ENCODE data around the gene LRRC26.

The LRRC26 gene

GRCh38 chr9:137199411-137200121 lies 29.7 kb upstream of the LRRC26 start:
- FAIRE-seq: no peak

GRCh38 chr9:137198902-137199283 lies 29.0 kb upstream of the LRRC26 start:
- no peak for FAIRE-seq

DNA sequence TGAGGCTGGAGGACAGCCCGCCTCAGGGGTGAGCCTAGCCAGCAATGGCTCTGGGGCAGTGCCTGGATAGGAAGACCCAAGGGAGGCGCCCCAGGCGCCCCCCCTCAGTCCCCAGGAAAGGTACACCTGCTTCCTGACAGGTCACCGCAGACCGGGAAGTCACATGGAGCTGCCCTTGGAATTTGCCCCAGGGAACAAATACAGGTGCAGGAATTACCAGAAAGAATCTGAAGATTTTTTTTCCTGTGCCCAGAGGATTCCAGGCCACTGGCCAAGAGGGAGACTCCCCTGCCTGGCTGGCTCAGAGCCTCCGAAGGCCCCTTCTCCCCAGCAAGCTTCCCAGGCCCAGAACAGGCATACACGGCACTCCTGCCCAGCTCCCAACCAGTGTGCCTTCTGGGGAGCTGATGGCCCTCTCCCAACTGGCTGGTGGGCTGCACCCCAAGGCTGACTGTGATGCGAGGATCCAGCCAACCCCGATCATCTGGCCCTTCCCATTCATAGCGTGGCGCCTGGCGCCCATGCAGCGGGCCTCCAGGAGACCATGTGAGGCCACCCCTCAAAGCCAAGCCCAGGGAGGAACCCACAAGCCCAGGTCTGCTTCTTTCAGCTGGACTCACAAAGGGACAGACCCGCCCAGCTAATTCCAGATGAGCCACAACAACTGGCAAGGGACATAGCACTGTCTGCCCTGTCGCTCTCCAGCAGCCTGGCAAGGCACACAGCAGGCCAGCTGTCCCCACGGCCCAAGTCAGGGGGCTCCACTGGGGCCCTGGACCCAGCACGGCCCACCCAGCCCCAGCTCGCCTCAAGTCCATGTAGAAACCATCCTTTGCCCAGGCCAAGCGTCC lies 28.4 kb upstream of the LRRC26 start:
- no peak for FAIRE-seq

- no peak for FAIRE-seq
Observed at GRCh38 chr9:137195525-137196220, 25.8 kb upstream of the LRRC26 start.

- FAIRE-seq: no peak
Observed at GRCh38 chr9:137194909-137195308, 25.1 kb upstream of the LRRC26 start.

GRCh38 chr9:137194388-137194787 lies 24.5 kb upstream of the LRRC26 start:
- FAIRE-seq: no peak

DNA sequence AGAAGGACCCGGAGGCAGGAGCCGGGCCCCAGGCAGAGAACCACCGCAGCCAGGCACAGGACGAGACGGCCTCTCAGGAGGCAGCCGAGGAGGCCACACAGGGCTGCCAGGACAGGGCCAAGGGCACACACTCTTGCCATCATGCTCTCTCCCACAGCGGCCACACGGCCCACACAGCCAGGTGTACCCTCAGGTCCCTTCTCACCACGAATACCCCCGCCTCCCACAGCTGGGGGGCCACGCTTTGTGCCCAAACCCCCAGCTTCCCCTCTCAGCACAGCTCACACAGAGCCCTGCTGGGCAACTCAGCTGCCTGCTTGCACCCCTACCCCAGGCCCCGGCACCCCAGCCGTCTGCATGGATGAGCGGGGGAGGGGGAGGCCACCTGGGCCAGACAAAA lies 23.9 kb upstream of the LRRC26 start:
- no peak for FAIRE-seq

- FAIRE-seq: no peak
Observed at GRCh38 chr9:137192859-137193258, 23.0 kb upstream of the LRRC26 start.

GRCh38 chr9:137192448-137192780 lies 22.6 kb upstream of the LRRC26 start:
- FAIRE-seq: no peak

GRCh38 chr9:137191691-137192447 lies 22.0 kb upstream of the LRRC26 start:
- FAIRE-seq: no peak

DNA sequence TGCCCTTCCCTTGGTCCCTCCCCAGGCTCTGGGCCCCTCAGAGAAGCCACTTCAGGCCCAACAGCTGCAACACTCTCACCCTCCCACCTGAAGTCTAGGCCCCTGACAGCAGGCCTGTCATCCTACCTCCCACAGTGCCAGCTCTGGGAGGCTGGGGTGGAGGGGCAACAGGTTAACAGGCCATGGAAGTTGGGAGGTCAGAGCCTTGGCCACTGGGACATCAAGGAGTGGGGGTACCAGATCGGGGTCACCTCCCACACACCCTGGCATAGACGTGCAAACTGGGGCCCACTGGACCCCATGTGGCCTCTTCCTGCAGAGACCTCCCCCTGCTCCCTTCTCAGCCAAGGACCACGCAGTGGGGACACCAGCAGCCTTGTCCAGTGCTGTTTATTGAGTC lies 21.4 kb upstream of the LRRC26 start:
- FAIRE-seq: no peak

GRCh38 chr9:137190315-137190856 lies 20.5 kb upstream of the LRRC26 start:
- no peak for FAIRE-seq

- FAIRE-seq: no peak
Observed at GRCh38 chr9:137189297-137190295, 19.7 kb upstream of the LRRC26 start.

DNA sequence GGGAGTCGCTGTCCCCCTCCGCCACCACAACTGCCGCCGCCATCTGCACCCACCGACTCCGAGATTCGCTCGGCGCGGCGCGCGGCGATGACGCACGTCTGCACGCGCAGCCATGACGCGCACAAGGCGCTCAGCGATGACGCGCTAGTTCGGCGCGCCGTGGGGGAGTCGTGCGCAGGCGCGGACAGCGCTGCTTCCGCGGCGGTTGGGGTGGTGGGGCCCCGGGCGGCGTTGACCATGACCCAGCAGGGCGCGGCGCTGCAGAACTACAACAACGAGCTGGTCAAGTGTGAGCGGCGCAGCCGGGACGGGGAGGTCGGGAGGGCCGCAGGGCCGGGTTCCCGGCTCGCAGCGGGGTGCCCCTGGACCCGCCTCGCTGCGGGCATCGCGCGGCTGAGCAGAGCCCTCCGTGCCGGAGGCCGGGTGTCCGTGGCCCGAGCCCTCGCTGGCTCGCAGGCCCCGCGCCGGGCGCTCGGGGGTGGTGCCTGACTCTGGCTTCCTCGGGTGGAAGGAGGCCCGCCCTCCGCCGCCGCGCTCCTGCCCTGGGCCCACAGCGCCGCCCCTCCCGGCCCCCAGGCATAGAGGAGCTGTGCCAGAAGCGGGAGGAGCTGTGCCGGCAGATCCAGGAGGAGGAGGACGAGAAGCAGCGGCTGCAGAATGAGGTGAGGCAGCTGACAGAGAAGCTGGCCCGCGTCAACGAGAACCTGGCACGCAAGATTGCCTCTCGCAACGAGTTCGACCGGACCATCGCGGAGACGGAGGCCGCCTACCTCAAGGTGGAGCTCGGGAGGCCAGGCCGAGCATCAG lies 18.8 kb upstream of the LRRC26 start, which contains the start of the genes ANAPC2 and SSNA1:
Gene ANAPC2 (minus strand): TSS at position 71 of the 807 bp plus-strand sequence. CDS start 28 bp downstream, at position 43.
Gene SSNA1 (plus strand): TSS at position 187 of the 807 bp plus-strand sequence. CDS start 51 bp downstream, at position 238.
- no peak for FAIRE-seq

- FAIRE-seq: no peak
Observed at GRCh38 chr9:137188086-137188489, 18.2 kb upstream of the LRRC26 start.

- no peak for FAIRE-seq
Observed at GRCh38 chr9:137187386-137187785, 17.5 kb upstream of the LRRC26 start.

- no peak for FAIRE-seq
Observed at GRCh38 chr9:137186385-137186784, 16.5 kb upstream of the LRRC26 start.

GRCh38 chr9:137185921-137186320 lies 16.1 kb upstream of the LRRC26 start:
- FAIRE-seq: no peak

DNA sequence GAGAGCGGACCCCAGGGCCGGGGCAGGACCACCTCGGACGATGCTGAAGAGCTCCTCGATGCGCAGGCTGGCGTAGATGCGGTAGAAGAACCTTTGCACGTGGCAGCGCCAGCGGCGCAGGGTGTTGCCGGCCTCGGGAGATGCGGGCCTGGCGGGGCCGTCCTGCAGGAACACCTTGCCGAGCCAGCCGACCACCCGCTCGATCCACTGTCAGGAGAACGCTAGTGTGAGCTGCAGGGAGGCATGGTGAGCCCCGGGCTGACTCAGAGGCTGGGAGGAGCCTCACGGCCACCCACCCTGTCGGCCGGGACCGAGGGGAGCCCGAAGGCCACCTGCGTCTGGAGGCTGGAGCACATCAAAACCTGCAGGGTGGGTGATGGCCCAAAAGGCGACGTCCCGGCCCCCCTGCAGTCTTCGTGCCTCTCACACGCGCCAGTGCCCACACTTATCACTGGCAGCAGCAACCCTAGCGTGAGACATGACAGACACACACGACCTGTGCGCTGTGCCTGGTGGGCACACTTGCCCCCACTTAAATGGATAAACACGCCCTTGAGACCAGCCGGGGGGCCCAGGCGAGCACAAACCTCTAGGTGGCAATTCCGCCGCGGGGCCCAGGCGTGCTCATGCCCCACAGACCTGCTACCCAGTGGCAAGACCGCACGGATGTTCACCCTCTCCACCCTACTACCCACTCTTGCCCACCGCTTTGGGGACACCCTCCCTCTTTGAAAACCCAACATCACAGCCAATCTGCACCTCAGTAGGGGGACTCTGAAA lies 15.2 kb upstream of the LRRC26 start:
- no peak for FAIRE-seq
